HepG2 (cell line): ENCODE results near the gene FKBP1B. TPM values are rescaled to one million over a fixed set of nuclear protein-coding genes. Genes with fewer than 3 reads are reported as not detected.

Experiments
- AGO2 ChIP-seq: fragments of 200-400 bp; formaldehyde crosslinking; optimal IDR thresholded peaks from 2 replicates; pipeline ENCODE3; 2017; ENCODE audit warnings: mild to moderate bottlenecking, low read depth, low read length, moderate library complexity
- CC2D1A ChIP-seq: sonication (generic); formaldehyde crosslinking; IDR thresholded peaks from 2 replicates; pipeline ENCODE4 v1.8.1; 2023; ENCODE audit warnings: mild to moderate bottlenecking, missing genetic modification reagents
- MAFG ChIP-seq: sonication (generic); formaldehyde crosslinking; IDR thresholded peaks from 2 replicates; pipeline ENCODE4 v1.5.1; 2020; ENCODE audit warnings: mild to moderate bottlenecking, missing genetic modification reagents
- MZF1 ChIP-seq: sonication (generic); formaldehyde crosslinking; IDR thresholded peaks from 2 replicates; pipeline ENCODE4 v1.8.1; 2023; ENCODE audit warnings: mild to moderate bottlenecking, missing genetic modification reagents, borderline replicate concordance
- POLR2A ChIP-seq, 2 experiments: IDR thresholded peaks; 2 replicates each; pipeline ENCODE4 v1.6.1; 2011; ENCODE audit warnings: low read depth in 2 of 2, low read length in 2 of 2, mild to moderate bottlenecking in 1 of 2, moderate library complexity in 1 of 2; ENCODE audit not compliant: insufficient read depth in 1 of 2
- ZNF124 ChIP-seq: sonication (generic); formaldehyde crosslinking; IDR thresholded peaks from 2 replicates; pipeline ENCODE4 v1.4.0; 2020; ENCODE audit warnings: missing genetic modification reagents
- ZNF138 ChIP-seq: sonication (generic); formaldehyde crosslinking; IDR thresholded peaks from 2 replicates; pipeline ENCODE4 v1.5.0; 2020; ENCODE audit warnings: mild to moderate bottlenecking, low read depth, missing genetic modification reagents
- polyA plus RNA-seq, 8 experiments: library from polyadenylated mRNA; depleted of rRNA in 3 of 8; stranded (reverse) in 7 of 8; unstranded in 1 of 8; fragments of >200 nt; fragmentation: Illumina TruSeq in 4 of 8; extraction: Trizol in 4 of 8; gene quantifications; 2 replicates each; pipeline versions ENCODE4 v1.2.1 to v1.2.3, GENCODE V29; 2011 to 2016; ENCODE audit warnings: low read depth in 4 of 8, missing spikeins in 1 of 8, mixed read lengths in 1 of 8; ENCODE audit not compliant: insufficient read depth in 1 of 8
- total RNA-seq, 5 experiments: library from RNA; depleted of rRNA; stranded (reverse); fragments of >200 nt; fragmentation: Illumina TruSeq; extraction: Trizol; gene quantifications; 2 replicates each; pipeline ENCODE4 v1.2.3, GENCODE V29; 2016; ENCODE audit warnings: low read depth in 1 of 5
- TF ChIP-seq, protein P1 (sequence below): IDR thresholded peaks from 2 replicates; pipeline ENCODE4 v1.4.0; 2020; ENCODE audit warnings: mild to moderate bottlenecking, missing genetic modification reagents
- TF ChIP-seq, protein P2 (sequence below): sonication (generic); formaldehyde crosslinking; IDR thresholded peaks from 2 replicates; pipeline ENCODE4 v1.4.0; 2020; ENCODE audit warnings: missing genetic modification reagents
- TF ChIP-seq, protein P3 (sequence below): sonication (generic); formaldehyde crosslinking; IDR thresholded peaks from 2 replicates; pipeline ENCODE4 v1.4.0; 2020; ENCODE audit warnings: missing genetic modification reagents
- TF ChIP-seq, protein P4 (sequence below), 2 experiments: sonication (generic) in 1 of 2; formaldehyde crosslinking in 1 of 2; IDR thresholded peaks; 2 replicates each; pipeline versions ENCODE4 v1.4.0 to v1.6.1; 2016 to 2020; ENCODE audit warnings: borderline replicate concordance in 1 of 2, low read depth in 1 of 2, mild to moderate bottlenecking in 1 of 2, missing genetic modification reagents in 1 of 2
- TF ChIP-seq, protein P5 (sequence below): sonication (generic); formaldehyde crosslinking; conservative IDR thresholded peaks from 2 replicates; pipeline ENCODE4 v1.4.0; 2020; ENCODE audit warnings: missing genetic modification reagents

The FKBP1B gene
- total and polyA plus RNA-seq, 2 of the 13 experiments (the other 11 are each of a cell fraction or from before 2014, with no cell fraction given) = 35.2 to 96.3 TPM

DNA sequence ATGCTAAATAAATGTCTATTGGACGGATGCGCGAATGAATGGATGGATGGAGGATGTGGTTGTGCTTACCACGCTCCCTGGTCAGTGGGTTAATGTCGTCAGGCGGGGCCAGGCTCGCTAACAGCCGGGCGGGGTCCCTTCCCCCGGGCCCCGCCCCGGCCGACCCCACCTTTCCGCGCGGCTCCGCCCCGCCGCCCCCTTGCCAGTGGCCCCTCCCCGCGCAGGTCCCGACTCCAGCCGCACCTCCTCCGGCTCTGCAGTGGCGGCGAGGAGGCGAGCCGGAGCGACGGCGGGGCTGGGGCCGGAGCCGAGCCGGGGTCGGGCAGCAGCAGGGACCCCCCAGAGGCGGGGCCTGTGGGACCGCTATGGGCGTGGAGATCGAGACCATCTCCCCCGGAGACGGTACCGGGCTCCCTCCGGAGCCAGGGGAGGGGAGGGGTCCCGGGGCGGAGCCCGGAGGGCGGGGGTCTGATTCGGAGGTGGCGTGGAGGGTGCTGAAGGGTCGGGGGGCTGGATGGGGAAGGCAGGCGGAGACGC is at the start of gene FKBP1B (continued):
- TF ChIP-seq, protein P1, sequence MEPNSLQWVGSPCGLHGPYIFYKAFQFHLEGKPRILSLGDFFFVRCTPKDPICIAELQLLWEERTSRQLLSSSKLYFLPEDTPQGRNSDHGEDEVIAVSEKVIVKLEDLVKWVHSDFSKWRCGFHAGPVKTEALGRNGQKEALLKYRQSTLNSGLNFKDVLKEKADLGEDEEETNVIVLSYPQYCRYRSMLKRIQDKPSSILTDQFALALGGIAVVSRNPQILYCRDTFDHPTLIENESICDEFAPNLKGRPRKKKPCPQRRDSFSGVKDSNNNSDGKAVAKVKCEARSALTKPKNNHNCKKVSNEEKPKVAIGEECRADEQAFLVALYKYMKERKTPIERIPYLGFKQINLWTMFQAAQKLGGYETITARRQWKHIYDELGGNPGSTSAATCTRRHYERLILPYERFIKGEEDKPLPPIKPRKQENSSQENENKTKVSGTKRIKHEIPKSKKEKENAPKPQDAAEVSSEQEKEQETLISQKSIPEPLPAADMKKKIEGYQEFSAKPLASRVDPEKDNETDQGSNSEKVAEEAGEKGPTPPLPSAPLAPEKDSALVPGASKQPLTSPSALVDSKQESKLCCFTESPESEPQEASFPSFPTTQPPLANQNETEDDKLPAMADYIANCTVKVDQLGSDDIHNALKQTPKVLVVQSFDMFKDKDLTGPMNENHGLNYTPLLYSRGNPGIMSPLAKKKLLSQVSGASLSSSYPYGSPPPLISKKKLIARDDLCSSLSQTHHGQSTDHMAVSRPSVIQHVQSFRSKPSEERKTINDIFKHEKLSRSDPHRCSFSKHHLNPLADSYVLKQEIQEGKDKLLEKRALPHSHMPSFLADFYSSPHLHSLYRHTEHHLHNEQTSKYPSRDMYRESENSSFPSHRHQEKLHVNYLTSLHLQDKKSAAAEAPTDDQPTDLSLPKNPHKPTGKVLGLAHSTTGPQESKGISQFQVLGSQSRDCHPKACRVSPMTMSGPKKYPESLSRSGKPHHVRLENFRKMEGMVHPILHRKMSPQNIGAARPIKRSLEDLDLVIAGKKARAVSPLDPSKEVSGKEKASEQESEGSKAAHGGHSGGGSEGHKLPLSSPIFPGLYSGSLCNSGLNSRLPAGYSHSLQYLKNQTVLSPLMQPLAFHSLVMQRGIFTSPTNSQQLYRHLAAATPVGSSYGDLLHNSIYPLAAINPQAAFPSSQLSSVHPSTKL (CRISPR knock-in tag) = no peak; the same call in 1 of the 2 replicates
- no peak for TF ChIP-seq CC2D1A (CRISPR knock-in tag)
- TF ChIP-seq, protein P2, sequence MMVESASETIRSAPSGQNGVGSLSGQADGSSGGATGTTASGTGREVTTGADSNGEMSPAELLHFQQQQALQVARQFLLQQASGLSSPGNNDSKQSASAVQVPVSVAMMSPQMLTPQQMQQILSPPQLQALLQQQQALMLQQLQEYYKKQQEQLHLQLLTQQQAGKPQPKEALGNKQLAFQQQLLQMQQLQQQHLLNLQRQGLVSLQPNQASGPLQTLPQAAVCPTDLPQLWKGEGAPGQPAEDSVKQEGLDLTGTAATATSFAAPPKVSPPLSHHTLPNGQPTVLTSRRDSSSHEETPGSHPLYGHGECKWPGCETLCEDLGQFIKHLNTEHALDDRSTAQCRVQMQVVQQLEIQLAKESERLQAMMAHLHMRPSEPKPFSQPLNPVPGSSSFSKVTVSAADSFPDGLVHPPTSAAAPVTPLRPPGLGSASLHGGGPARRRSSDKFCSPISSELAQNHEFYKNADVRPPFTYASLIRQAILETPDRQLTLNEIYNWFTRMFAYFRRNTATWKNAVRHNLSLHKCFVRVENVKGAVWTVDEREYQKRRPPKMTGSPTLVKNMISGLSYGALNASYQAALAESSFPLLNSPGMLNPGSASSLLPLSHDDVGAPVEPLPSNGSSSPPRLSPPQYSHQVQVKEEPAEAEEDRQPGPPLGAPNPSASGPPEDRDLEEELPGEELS (CRISPR knock-in tag) = 0 out of 2 replicates have a peak, but pooled peaks have one; percentile 15
- no peak for TF ChIP-seq ZNF138 (CRISPR knock-in tag)
- TF ChIP-seq ZNF124 = no peak; the same call in 1 of the 2 replicates
- no peak for TF ChIP-seq MAFG (CRISPR knock-in tag)
- TF ChIP-seq MZF1 (CRISPR knock-in tag) = no peak
- TF ChIP-seq POLR2A (IDR thresholded peaks at IDR 0.05; ENCODE audit: insufficient read depth in 1 of 2, low read depth in 2 of 2, low read length in 2 of 2) = peak; percentile 71 to 89
- TF ChIP-seq AGO2 = no peak
- TF ChIP-seq, protein P3, sequence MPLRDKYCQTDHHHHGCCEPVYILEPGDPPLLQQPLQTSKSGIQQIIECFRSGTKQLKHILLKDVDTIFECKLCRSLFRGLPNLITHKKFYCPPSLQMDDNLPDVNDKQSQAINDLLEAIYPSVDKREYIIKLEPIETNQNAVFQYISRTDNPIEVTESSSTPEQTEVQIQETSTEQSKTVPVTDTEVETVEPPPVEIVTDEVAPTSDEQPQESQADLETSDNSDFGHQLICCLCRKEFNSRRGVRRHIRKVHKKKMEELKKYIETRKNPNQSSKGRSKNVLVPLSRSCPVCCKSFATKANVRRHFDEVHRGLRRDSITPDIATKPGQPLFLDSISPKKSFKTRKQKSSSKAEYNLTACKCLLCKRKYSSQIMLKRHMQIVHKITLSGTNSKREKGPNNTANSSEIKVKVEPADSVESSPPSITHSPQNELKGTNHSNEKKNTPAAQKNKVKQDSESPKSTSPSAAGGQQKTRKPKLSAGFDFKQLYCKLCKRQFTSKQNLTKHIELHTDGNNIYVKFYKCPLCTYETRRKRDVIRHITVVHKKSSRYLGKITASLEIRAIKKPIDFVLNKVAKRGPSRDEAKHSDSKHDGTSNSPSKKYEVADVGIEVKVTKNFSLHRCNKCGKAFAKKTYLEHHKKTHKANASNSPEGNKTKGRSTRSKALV (CRISPR knock-in tag) = no peak
- TF ChIP-seq, protein P4, sequence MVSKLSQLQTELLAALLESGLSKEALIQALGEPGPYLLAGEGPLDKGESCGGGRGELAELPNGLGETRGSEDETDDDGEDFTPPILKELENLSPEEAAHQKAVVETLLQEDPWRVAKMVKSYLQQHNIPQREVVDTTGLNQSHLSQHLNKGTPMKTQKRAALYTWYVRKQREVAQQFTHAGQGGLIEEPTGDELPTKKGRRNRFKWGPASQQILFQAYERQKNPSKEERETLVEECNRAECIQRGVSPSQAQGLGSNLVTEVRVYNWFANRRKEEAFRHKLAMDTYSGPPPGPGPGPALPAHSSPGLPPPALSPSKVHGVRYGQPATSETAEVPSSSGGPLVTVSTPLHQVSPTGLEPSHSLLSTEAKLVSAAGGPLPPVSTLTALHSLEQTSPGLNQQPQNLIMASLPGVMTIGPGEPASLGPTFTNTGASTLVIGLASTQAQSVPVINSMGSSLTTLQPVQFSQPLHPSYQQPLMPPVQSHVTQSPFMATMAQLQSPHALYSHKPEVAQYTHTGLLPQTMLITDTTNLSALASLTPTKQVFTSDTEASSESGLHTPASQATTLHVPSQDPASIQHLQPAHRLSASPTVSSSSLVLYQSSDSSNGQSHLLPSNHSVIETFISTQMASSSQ (IDR thresholded peaks at IDR 0.05; ENCODE audit: low read depth) = no peak
- TF ChIP-seq, protein P4 (CRISPR knock-in tag; IDR thresholded peaks at IDR 0.05; ENCODE audit: borderline replicate concordance) = no peak
- TF ChIP-seq, protein P5, sequence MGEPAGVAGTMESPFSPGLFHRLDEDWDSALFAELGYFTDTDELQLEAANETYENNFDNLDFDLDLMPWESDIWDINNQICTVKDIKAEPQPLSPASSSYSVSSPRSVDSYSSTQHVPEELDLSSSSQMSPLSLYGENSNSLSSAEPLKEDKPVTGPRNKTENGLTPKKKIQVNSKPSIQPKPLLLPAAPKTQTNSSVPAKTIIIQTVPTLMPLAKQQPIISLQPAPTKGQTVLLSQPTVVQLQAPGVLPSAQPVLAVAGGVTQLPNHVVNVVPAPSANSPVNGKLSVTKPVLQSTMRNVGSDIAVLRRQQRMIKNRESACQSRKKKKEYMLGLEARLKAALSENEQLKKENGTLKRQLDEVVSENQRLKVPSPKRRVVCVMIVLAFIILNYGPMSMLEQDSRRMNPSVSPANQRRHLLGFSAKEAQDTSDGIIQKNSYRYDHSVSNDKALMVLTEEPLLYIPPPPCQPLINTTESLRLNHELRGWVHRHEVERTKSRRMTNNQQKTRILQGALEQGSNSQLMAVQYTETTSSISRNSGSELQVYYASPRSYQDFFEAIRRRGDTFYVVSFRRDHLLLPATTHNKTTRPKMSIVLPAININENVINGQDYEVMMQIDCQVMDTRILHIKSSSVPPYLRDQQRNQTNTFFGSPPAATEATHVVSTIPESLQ (CRISPR knock-in tag) = 0 out of 2 replicates have a peak, but pooled peaks have one; percentile 39
